Measurements from ENCODE around the gene ASPSCR1. TPM values are rescaled to one million over a fixed set of nuclear protein-coding genes. Genes with fewer than 3 reads are reported as not detected.

Gene ASPSCR1
- total and polyA plus RNA-seq, 10 donors, result 20.2 to 58.8 (median 33.5) TPM

- no peak overlapping the region for H3K27ac ChIP-seq
- 69 to 79% (median 74%) methylated on average over 16 to 34 of the region's 34 CpGs for WGBS, 5 donors
- peak; percentile 92 for DNase-seq
- intact Hi-C loops (cut with DNase I; ENCODE audit: low total_unique reads), result loop anchor here (5.0 kb wide), 1 partner anchor 63 kb away; no protein-coding TSS in a partner anchor
- no peaks in the 10 kb centered on the region for H3K27me3 ChIP-seq (replicated peaks in 1 of 7)
- H3K4me3 ChIP-seq, result no peak overlapping the region
- peaks cover 25 to 51% (median 36%) of the 10 kb centered on the region in 6 donors for H3K4me1 ChIP-seq
- no peaks in the 10 kb centered on the region for H3K9me3 ChIP-seq
- H3K36me3 ChIP-seq, result peaks cover 0 to 33% (median 8%) of the 10 kb centered on the region in 6 donors
- TF ChIP-seq POLR2AphosphoS5 (IDR thresholded peaks at IDR 0.05), result peak in 1 of 3 donors; percentile 56
- no peak for TF ChIP-seq POLR2A (IDR thresholded peaks at IDR 0.05)
- TF ChIP-seq CTCF (IDR thresholded peaks at IDR 0.05 in 8 of 11, conservative IDR thresholded peaks at IDR 0.05 in 3 of 11), result peak; percentile 13 to 85 (median 65)
Observed at GRCh38 chr17:82019690-82020571, 42.5 kb downstream of the ASPSCR1 start.

DNA sequence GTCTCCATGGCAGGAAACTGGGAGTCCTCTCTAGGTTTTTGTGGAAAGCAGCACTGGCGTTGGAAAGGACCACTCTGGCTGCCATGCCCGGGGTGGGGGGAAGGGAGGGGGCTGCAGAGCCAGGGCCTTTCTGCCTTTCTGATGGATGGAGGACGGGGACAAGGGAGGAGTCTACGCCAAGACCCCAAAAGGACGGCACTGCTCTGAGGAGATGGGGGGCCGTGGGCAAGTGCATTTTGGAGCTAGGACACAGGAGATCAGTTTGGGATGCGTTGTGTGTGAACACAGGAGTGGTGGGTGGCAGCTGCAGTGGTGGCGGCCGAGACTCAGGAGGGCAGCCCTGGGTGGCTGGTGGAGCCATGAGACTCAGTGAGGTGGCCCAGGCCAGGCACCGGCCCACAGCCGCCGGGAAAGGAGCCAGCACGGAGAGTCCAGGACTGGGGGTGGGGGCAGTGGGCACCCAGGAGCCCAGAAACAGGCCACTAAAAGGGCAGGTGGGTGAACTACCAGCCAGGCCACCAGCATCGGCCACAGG, 43.2 kb downstream of the ASPSCR1 start:
- Histone ChIP-seq H3K36me3 (peaks cover 0 to 34% (median 8%) of the 10 kb centered on the region in 6 donors), H3K4me1 (peaks cover 25 to 55% (median 36%) of the 10 kb centered on the region in 6 donors), H3K9me3 (no peaks in the 10 kb centered on the region), H3K4me3 (no peak overlapping the region), H3K27me3 (replicated peaks in 1 of 7) (no peaks in the 10 kb centered on the region), H3K27ac (no peak overlapping the region)
- TF ChIP-seq POLR2A (IDR thresholded peaks at IDR 0.05) (no peak), POLR2AphosphoS5 (IDR thresholded peaks at IDR 0.05) (peak in 1 of 3 donors; percentile 1)
- no peak for DNase-seq
- intact Hi-C loops (cut with DNase I; ENCODE audit: low total_unique reads), result loop anchor here (5.0 kb wide), 1 partner anchor 63 kb away; no protein-coding TSS in a partner anchor
- WGBS, 5 donors, result 86 to 95% (median 90%) methylated on average over 10 to 14 of the region's 14 CpGs

- H3K4me3 ChIP-seq, result peak overlapping the region in 5 of 8 donors; percentile 87 to 99 (median 88)
- 35 to 55% (median 40%) methylated on average over 21 to 25 of the region's 25 CpGs for WGBS, 5 donors
Observed at GRCh38 chr17:82021107-82021899, 43.9 kb downstream of the ASPSCR1 start.

More at GRCh38 chr17:82021107-82021899, 43.9 kb downstream of the ASPSCR1 start:
- H3K27ac ChIP-seq, result peak overlapping the region in 1 of 8 donors; percentile 88
- H3K27me3 ChIP-seq (replicated peaks in 1 of 7), result no peaks in the 10 kb centered on the region
- DNase-seq, result no peak
- H3K9me3 ChIP-seq, result no peaks in the 10 kb centered on the region
- intact Hi-C loops (cut with DNase I; ENCODE audit: low total_unique reads), result loop anchor here (5.0 kb wide), 1 partner anchor 64 kb away; no protein-coding TSS in a partner anchor
- peaks cover 25 to 55% (median 36%) of the 10 kb centered on the region in 6 donors for H3K4me1 ChIP-seq
- TF ChIP-seq CTCF (IDR thresholded peaks at IDR 0.05 in 8 of 11, conservative IDR thresholded peaks at IDR 0.05 in 3 of 11), result peak; percentile 47 to 80 (median 64)
- peak in 1 of 3 donors; percentile 37 for TF ChIP-seq POLR2AphosphoS5 (IDR thresholded peaks at IDR 0.05)
- TF ChIP-seq POLR2A (IDR thresholded peaks at IDR 0.05), result no peak
- H3K36me3 ChIP-seq, result peaks cover 0 to 39% (median 8%) of the 10 kb centered on the region in 6 donors

Measured in spleen (tissue), 11 donors.